NCI-H2029 (cell line): Measurements from ENCODE around the gene EIF4E.
A peak's percentile ranks its signal among the peaks of the same experiment; 100 is the strongest.
"Not testable (repeated sequence)": the region's sequence is repeated elsewhere in the genome, so short reads cannot be mapped to it uniquely, and the experiment has no call there.

Experiments
- DNase-seq: peaks from one replicate; lab custom pipeline; 2025; lab: John Stamatoyannopoulos, UW

The EIF4E gene, protein sequence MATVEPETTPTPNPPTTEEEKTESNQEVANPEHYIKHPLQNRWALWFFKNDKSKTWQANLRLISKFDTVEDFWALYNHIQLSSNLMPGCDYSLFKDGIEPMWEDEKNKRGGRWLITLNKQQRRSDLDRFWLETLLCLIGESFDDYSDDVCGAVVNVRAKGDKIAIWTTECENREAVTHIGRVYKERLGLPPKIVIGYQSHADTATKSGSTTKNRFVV

GRCh38 chr4:98928505-98929340, at the start of gene EIF4E:
EIF4E (minus strand) TSS chr4:98929133; CDS start chr4:98929112, 21 bp downstream.
- peak; percentile 96 for DNase-seq

DNA sequence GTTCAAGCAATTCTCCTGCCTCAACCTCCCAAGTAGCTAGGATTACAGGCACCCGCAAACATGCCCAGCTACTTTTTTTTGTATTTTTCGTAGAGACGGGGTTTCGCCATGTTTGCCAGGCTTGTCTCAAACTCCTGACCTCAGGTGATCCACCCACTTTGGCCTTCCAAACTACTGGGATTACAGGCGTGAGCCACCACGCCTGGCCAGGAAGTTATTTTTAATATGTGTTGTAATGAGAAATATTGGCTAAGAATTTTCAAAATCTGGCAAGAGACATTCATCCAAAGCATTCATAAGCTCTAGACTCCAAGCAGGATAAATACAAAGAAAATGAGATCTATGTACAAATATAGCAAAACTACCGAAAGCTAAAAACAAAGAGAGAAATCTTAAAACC, 48.6 kb upstream of the EIF4E start:
- no peak for DNase-seq

- peak; percentile 2 for DNase-seq
These were observed 47.8 kb upstream of the EIF4E start for GRCh38 chr4:98976716-98977115.

DNA sequence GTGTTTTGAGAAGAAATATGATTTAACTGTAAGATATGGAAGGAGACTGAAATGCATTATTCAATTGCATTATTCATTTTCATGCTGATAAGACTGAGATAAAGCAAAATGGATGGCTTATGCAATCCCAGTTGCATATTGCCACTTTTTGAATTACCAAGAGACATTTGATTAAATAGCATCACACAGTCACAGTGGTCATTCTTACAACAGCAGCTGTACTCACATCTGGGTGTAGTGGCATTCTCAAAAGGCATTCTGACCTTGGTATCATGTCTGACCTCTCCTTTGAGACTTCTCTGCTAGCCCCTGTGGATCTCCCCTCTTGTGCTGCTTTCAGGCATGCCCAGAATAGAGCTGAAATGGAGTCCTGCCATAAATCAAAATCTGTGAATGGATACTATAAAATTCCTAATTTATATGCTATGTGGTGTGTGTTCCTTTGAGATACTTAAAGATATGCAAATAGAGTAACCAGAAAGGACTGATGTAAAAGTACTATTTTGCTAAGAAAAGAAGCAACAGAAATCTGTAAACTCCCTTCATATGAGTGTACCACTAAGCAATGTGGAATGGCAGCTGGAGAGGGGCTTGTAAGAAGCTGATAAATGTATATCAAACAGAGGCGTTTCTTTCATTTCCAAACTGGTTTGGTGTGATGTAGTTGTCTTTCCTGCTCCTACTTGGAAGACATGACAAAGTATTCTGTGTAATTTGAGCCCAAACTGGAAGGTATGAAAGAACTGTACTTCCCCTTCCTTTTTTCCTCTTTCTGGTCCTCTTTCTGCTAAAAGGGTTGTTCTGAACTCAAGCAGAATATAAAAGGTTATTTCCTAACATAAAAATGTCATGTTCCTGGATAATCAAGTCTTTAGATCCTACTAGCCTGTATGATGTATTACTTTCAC, 41.2 kb upstream of the EIF4E start:
- DNase-seq, result no peak

DNA sequence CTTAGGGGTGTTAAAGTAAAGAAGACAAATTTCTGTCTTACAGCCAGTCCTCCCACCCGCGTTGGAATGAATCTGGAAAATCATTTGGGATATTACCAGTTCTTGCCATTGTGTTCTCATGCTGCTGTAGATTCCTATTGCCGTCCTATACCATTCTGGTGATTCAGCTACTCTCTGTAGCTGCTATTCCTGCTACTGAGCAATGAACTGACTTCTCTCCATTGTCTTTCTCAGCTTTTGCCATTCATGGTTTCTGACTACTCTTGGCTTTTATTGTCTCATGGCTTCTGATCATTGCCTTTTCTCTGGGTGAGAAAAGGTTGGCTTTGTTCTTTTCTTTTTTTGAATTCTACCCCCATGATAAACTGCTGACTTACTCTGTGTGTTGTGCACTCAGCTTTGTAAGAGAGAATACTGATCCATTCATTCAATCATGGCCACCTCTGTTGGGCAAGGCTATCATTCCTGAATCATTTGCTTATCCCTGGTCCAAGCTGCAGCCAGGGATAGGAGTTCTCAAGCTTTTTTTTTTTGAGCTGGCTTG, 38.9 kb upstream of the EIF4E start:
- no peak for DNase-seq

DNA sequence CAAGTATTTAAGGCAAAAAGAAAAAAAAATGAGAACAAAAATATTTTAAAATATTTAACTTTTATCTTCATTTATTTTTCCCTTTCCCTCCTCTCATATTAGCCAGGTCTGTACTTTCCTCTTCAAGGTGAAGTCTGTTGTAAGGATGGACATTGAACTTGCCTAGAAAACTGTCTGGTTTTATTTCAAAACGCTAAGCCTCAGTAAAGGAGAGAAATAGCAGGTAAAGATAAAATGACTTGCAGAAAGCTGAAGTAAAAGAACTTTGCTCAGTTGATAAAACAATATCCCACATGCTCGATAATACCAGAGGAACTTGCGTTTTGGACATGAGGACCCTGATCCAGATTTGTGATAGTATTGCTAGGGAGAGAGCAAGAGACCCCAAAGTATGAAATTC, 38.0 kb upstream of the EIF4E start:
- no peak for DNase-seq

DNA sequence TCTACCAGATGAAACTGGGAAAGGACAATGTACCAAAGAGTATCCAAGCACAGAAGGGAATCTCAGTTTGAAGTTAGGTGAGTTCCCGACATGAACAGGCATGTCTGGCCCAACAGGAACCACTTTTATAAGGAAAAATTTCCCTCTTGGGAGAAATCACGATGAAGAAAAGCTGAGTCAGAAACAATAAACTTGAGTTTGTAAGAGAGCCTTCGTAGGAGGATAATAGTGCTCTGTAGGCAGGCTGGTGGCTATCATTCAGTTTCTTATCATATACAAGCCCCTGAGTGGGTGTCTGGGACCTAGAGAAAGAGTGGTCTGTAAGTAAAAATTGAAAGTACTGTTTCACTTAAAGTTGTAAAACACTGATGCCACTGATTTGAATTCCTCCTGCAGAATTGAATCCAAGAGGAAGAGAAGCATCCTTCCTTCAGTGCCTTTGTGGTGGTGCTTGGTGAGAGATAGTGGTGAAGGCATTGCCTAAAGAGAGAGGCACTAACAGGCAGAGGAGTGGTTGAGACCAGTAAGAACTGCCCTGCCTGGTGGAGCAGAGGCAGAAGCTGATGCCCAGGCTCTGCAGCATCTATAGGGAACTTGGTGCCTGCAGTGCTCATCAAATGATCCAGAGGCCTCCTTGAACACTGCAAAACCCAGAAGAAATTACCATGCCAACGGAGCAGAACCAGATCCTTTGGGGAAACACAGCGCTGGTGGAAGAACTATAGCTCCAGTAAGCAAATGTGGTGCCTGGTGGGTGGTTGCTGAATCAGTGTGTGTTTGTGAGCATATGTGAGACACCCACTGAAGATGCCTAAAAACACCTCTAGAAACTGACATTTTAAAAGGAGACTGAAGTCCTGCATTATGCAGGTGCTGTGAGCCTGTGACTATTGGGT, 34.9 kb upstream of the EIF4E start:
- DNase-seq, result no peak

DNA sequence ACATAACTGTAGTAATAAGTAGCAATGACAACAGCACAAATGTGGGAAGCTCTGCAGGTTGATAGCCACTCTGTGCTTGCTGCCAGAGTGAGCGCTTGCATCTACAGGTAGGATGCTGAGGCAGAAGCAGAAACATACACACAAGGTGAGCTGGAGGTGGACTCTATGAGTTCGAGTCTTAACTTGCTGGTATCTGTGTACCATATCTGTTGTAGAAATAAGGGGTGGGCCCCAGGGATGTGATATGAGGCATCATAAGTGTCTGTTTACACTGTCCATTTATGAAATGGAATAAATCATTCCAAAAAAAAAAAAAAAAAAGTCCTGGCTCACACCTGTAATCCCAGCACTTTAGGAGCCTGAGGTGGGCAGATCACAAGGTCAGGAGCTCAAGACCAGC, 32.8 kb upstream of the EIF4E start:
- DNase-seq, result no peak

- no peak for DNase-seq
These were observed 30.5 kb upstream of the EIF4E start for GRCh38 chr4:98959411-98959810.

GRCh38 chr4:98958065-98958464, 29.1 kb upstream of the EIF4E start:
- DNase-seq, result no peak

GRCh38 chr4:98955229-98955628, 26.3 kb upstream of the EIF4E start:
- no peak for DNase-seq

GRCh38 chr4:98951710-98952109, 22.8 kb upstream of the EIF4E start:
- no peak for DNase-seq

GRCh38 chr4:98950925-98951324, 22.0 kb upstream of the EIF4E start:
- DNase-seq, result no peak

GRCh38 chr4:98946359-98946758, 17.4 kb upstream of the EIF4E start:
- DNase-seq, result no peak

- DNase-seq, result no peak
These were observed 16.4 kb upstream of the EIF4E start for GRCh38 chr4:98945297-98945850.

- DNase-seq, result no peak
These were observed 11.0 kb upstream of the EIF4E start for GRCh38 chr4:98939892-98940298.

DNA sequence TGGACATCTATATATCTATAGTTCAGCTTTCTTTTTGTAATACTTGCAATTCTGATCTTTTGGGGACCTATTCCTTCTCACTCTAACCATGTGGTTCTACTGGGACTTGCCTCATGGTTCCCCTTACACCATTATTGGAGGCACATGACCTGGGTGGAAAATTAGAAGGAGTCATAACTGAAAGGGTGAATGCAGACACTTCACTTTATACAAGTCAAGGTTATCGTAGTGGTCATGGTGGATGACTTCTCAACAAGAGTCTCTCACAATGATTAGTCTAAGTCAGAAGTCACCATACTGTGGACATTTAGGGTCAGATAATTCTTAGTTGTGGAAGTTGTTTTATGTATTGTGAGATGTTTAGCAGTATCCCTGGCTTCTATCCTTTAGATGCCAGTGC, 10.5 kb upstream of the EIF4E start:
- DNase-seq, result no peak

DNA sequence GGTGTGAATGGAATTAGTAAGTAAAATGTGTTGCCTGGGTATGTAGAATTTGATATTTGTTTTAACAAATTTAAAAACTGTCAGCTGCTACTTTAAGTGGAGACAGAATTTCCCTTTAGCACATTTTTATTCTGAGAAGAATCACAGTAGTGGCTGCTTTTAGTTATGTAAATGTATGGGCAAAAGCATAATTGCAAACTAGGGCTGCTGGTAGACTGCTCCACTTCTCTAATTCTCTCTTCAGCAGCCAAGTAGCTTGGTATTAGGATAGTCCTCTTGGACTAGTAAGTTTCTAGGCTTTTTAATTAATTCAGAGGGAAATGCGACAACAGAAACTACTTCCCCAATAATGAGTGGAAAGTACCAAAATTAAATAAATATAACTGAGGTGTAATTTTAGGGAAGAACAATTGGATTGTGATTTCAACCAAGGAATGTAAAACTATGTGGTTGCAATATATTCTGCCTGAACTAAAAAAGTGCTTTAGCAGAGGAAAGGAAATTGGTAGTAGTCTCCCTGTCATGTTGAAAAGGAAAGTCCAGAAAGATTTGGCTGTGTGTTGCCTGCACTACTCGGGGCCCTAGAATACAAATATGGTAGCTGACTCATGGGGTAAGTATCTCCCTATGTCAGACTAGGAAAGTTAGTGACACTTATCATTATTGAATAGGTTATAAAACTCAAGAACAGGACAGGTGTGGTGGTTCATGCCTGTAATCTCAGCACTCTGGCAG, 9.2 kb upstream of the EIF4E start:
- no peak for DNase-seq

- no peak for DNase-seq
These were observed 6.7 kb upstream of the EIF4E start for GRCh38 chr4:98935633-98936032.

DNA sequence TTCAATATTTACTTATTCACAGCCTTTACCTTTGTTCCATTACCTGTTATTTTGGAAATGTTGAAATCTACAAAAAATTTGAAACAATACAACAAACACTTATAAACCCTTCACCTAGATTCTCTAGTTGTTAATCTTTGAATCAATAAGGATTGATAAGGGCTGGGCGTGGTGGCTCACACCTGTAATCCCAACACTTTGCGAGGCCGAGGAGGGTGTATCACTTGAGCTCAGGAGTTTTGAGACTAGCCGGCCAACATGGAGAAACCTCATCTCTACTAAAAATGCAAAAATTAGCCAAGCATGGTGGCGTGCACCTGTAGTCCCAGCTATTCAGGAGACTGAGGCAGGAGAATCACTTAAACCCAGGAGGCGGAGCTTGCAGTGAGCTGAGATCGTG, 5.9 kb upstream of the EIF4E start:
- DNase-seq, result not testable (repeated sequence)
